GM21786 (cell line): ENCODE results near the gene G6PD.
A peak's percentile ranks its signal among the peaks of the same experiment; 100 is the strongest.
"Not testable (repeated sequence)": the region's sequence is repeated elsewhere in the genome, so short reads cannot be mapped to it uniquely, and the experiment has no call there.

Source experiments
- ATAC-seq: cut with Tn5 transposase; IDR thresholded peaks from one replicate; pipeline ENCODE4 v1.9.1; 2021; ENCODE audit not compliant: unreplicated experiment

The G6PD gene

DNA sequence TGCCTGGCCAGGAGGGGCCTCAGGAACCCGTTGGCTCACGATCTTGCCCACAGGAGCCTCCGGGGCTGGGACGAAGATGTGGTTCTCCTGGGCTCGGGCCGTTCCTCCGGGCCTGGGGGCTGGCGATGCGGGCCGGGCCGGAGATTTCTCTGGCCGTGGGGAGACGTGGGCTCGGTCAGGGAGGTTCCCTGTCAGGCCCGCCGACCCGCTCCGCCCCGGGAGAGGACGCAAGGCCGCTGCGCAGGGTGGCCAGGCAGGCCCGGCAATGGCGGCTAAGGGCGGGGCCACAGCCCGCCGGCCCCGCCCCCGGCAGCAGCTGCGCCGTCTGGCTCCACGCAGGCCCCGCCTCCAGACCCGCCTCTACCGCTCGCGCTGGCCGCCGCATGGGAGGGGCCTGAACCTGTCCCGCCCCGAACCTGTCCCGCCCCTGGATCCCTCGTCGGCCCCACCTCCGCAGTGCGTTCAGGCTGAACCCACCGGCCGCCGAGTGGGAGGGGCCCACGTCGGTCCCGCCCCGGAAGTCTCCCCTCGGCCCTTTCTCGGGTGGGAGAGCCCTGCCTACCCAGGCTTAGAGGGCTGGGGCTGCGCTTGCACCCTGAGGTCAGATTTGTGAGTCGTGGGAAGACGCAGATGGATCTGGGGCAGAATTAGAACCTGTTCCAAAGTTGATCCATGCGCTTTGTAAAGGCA, 30.5 kb downstream of the G6PD start, which contains the start of gene FAM3A:
FAM3A (minus strand) TSS at position 267 of the 690 bp plus-strand sequence. CDS start 460 bp downstream, outside the sequence.
- peak; percentile 84 for ATAC-seq

DNA sequence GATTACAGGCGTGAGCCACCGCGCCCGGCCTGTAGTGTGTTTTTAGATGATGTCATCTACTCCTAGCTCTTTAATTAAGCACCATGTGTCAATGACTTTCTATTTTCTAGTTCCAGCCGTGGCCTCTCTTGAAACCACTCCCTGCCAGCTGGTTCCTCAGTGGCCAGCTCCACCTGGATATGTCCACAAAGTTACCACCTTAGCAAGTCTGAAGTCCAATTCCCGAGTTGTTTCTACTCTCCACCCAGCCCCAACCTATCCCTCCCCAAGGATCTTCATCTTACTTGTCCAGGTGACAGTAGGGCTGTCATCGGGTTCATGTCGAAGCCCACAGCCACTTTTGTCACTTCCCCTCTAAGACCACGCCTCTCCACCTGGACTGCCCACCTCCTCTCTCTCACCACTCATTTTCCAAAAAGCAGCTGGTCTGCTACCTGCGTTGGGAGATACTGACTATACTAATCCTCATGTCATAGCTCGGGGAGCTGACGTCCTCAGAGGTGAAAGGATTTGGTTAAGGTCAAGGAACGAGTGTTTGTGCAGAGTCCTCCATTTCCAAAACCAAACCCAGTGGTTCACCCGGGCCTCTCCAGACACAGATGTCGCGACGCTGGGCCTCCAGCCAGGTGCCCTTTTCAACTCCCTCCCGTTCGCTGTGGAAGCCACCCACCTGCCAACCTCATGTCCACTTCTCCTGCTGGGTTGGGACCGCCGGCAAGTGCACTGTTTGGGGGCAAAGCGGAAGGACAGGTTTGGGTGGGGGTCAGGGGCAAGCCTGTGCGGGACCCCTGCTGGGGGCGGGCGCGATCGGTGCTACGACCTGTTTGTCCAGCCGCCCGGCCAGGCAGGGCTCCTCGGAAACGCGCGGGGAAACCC, 31.3 kb downstream of the G6PD start:
- no peak for ATAC-seq

DNA sequence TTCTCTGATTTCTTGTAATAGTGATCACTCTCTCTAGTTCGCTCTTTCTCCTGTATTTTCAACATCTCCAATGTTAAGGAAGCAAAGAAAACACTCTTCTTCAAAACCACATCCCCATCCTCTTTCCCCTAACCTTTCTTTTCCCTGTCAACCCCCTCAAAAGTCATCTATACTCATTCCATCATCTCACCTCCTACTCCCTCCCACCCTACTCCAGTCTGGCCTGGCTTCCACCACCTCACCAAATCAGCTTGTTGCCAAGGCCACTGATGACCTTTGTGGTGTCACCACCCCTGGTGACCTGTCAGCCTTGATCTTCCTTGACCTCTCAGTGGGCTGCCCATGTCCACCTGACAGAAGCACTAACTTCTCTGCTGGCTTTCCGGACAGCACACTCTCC, 32.9 kb downstream of the G6PD start:
- no peak for ATAC-seq

DNA sequence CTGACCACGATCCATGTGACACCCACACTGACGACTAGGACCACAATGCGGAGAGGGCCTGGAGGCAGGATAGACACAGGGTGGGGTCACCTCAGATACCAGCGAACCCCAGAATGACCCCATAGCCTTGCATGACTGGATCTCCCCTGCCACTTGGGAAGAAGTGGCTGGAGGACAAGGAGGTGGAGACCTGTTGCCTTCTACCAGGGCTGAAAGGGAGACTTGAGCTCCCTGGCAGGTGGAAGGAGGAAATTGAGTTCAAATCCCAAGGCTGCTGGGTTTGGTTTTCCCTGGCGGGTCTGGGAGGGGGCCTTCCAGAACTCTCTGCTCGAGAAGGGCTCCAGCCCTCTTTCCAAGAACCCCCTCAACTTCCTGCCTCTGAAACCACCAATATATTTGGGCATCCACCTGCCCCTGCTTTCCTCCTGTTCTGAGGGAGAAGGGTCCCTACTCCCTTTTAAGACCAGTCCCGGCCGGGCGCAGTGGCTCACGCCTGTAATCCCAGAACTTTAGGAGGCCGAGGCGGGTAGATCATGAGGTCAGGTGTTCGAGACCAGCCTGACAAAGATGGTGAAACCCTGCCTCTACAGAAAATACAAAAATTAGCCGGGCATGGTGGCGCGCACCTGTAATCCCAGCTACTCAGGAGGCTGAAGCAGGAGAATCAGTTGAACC, 33.6 kb downstream of the G6PD start:
- ATAC-seq: no peak

DNA sequence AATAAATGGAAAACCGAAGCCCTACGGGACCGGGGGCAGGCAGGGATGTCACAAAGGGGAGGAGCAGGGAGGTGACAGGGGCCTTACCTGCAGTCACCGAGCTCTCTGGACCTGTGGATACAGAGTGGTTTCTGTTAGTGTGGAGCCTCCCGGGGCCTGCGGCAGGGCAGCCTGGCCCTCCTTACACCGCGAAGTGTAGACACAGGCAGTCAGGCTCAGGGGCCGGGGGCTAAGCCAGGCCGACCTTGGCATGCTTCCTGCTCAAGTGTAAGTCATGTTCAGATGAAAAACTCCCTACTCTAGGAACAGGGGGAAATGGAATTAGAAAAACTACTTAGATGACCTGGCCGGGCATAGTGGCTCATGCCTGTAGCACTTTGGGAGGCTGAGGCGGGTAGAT, 34.9 kb downstream of the G6PD start:
- no peak for ATAC-seq

DNA sequence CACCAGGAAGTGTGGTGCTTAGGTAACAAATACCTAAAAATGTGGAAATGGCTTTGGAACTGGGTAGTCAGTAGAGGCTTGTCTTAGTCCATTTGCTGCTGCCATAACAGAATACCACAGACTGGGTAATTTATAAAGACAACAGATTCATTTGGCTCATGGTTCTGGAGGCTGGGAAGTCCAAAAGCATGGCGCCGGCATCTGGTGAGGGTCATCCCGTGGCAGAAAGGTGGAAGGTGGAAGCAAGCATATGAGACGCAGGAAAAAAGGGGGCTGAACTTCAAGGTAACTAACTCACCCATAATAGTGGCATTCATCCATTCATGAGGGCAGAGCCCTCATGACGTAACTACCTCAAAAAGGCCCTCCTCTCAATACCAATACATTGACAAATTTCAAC, 37.2 kb downstream of the G6PD start:
- ATAC-seq: no peak

DNA sequence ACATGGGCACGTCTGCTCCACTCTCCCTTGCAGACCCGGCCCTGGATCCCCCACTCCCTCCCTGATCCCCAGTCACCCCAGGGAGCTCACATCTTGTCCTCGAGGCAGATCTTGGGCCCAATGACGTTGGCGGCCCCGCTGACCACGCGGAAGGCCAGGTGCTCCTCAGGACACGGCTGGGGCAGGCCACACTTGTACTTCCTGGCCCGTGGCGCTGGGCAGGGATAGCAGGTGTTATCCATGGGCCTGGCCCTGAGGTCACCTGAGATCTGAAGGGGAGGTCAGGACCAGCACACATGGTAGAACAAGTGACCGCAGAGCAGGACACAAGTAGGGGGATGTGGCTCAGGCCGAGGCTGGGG, 38.3 kb downstream of the G6PD start:
- no peak for ATAC-seq

DNA sequence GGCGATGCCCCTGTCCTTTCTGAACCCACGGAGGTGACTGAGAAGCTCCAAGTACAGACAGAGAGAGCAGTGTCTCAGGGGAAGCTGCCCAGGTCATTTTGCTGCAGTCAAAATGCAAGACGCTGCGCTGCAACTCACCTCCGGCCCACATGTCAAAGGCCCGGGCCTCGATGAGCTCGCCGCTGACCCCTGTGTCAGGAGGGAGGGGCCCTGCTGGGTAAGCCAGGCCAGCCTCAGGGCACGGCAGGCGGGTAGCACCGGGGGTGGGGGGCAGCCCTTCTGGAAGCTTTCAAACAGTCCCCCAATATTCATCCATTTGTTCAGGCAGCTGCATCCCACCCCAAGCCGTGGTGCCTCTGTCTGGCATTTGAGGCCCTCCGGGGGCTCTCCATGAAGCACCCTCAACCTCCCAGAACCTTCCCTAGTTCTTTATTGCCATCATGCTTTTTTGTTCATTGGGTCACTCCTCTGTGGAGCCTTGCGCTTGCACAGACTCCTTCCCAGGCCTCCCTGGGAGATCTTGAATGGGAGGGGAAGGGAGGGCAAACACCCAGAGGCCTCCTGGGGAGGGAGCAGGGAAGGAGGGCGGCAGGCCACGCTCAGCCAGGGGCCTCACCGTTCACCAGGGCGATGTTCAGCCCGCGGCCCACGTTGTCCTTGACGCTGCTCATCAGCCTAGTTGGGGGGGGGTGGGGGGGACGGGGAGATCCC, 38.8 kb downstream of the G6PD start:
- no peak for ATAC-seq

DNA sequence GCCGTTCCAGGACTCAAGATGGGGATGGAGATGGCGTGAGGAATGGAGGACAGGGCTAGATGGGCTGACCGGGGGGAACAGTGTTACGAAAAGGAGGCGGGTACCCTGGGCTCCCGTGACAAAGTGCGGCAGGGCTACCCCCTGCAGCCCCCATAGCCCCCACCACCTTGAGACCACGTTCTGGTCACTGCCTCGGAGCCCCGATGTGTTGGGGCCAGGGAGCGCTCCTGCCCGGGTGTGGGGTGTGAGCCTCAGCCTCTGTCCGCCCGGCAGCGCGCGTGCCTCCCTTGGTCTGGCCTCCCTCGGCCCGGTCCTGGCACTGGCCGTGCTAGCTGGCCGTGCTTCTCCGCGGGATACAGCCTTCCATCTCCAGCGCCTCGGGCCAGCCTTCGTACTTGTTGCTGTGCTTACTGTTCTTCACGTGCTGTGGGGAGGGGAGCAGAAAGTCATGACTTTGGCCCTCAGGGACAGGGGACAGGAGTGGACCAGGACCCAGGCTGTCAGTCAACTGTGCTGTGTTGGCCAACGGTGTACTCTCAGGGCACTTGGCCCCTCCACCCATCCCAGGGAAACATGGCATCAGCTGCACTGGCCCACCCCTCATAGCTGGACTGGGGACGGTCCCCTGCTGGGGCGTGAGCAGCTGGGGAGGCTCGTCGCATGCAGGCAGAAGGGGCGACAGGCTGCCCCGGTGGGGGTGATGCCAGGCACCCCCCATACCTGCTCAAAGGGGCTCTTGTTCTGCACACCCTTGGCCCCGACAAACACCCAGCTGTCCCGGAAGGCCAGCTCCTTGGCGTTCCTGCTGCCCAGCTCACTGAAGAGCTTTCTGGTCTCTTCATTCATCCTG, 39.9 kb downstream of the G6PD start:
- ATAC-seq: no peak

DNA sequence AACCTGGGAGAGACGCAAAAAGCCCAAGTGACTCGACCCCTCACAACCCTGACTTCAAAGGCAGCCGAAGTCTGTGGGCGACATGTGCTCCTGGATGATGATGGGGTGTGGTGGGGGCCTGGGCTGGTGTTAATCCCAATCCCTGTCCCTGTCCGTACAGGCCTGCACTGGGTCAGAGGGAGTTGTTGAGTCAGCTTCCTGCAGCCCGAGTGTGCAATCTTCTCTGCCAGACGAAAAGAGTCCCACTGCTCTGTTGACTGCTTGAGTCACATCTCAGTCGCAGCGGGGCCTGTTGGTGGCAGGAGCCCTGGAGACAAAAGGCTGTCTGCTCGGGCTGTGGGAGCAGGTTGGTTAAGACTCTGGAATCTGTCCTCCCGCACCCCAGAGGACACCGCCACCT, 40.9 kb downstream of the G6PD start:
- ATAC-seq: no peak

DNA sequence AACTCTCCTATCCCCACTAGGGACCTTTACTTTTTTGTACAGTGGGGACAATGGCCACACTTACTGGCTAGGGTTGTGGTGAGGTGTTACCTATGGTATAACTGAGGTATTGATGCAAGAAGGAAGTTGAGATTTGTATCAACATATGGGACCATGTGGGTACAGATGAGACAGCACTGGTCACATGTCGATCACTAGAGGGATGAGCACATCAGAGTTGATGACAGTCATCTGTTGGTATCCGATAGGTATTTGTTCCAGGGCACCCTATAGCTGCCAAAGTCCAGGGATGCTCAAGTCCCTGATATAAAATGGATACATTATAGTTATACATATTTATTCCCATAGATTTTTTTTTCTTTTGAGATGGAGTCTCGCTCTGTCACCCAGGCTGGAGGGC, 43.7 kb downstream of the G6PD start:
- no peak for ATAC-seq

DNA sequence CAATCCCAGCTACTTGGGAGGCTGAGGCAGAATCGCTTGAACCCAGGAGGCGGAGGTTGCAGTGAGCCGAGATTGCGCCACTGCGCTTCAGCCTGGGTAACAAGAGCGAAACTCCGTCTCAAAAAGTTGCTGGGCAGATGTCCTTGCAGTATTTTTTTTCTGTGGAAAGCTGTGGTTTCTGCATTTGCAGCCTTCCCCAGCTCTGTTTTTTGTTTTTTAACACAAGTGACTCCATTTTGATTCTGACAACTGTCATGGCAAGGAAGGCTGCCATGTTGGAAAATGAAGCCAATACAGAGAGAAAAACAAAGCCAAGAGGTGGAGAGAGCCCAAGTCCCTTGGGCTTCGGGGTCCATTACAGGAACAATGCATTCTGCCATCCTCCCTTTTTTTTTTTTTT, 44.5 kb downstream of the G6PD start:
- no peak for ATAC-seq

DNA sequence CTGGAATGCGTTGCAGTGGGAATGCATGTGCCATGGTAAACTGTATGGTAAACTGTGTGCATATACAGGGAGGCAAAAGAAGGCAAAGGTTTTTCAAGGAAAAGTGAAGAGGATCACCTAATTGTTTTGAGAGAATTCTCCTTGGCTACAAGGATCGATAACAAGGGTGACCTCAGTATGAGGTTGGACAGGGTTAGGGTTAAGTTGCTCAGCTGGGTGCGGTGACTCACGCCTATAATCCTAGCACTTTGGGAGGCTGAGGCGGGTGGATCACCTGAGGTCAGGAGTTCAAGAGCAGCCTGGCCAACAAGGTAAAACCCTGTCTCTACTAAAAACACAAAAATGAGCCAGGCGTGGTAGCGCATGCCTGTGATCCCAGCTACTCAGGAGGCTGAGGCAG, 45.2 kb downstream of the G6PD start:
- not testable (repeated sequence) for ATAC-seq

DNA sequence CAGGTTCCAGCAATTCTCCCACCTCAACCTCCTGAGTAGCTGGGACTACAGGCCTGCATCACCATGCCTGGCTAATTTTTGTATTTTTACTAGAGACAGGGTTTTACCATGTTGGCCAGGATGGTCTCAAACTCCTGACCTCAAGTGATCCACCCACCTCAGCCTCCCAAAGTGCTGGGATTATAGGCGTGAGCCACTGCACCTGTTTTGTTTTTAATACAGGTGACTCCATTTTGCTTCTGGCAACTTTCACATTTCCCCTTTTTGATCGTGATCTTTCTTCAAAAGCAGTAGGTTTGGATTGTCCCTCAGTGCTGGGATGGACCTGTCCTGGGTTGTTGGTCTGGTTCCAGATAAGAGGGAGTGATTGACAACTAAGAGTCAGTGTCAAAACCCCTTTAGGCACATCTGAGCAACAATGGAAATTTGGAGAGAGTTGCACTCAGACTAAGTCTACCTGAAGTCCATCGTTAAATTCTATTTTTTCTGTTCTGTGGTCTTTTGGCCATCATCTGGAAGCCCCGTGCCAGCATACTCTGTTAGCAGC, 50.0 kb downstream of the G6PD start:
- ATAC-seq: not testable (repeated sequence)

DNA sequence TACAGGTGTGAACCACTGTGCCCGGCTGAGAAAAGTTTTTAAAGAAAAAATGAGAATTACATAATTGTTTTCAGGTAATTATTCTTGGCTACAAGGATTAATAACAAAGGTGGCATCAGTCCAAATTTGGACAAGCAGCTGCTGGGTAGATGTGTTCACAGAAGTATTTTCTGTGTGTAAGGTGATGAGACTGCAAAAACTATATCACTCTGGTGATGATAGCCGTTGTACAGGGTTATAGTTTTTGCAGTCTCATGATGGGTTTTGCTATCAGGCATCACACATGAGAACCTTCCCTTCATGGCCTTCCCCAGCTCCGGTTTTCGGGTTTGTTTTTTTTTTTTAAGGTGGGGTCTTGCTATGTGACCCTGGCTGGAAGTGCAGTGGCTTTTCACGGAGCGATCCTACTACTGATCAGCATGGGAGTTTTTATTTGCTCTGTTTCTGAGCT, 51.1 kb downstream of the G6PD start:
- ATAC-seq: no peak

DNA sequence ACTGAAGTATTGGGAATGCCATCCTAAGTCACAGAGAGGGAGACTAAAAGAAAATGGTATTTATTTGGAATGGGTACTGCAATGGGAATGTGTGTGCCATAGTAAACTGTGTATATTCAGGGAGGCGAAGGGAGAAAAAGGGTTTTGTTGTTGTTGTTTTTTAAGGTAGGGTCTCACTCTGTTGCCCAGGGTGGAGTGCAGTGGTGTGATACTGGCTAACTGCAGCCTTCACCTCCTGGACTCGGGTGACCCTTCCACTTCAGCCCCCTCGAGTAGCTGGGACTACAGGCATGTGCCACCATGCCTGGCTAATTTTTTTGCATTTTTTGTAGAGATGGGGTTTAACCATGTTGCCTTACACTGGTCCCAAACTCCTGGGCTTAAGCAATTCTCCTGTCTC, 51.9 kb downstream of the G6PD start:
- no peak for ATAC-seq

DNA sequence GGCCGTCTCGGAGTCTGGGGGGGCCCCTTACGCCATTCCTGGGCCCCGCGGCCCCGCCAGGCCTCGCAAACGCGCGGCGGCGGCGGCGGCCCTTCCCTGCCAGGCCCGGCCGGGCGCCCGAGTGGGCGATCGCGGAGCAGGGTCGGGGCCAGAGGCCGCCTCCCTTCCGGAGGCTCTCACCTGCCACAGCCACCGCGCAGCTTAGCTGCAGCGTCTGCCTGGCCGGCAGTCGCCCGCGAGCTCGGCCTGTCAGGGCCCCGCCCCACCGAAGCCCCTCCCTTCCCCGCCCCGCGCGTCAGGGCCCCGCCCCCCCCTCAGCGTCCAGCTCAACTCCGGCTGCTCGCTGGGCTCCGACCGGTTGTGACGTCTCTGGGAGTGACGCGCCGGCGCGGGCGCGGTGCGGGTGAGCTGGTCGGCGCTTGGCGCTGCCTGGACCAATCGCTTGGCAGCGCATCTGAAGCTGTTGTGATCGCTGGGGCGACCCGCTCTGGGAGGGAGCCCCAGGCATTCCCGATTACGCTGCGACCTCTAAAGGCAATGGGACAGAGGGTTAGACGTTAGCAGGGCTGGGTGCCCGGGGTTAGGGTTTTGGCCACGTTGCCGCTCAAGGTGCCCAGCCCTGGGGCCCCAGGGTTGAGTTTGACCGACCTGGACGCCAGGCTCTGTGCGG, 56.1 kb downstream of the G6PD start, which contains the start of gene SLC10A3:
SLC10A3 (minus strand) TSS at position 216 of the 670 bp plus-strand sequence. CDS start 1,689 bp downstream, outside the sequence.
- ATAC-seq: peak; percentile 80

DNA sequence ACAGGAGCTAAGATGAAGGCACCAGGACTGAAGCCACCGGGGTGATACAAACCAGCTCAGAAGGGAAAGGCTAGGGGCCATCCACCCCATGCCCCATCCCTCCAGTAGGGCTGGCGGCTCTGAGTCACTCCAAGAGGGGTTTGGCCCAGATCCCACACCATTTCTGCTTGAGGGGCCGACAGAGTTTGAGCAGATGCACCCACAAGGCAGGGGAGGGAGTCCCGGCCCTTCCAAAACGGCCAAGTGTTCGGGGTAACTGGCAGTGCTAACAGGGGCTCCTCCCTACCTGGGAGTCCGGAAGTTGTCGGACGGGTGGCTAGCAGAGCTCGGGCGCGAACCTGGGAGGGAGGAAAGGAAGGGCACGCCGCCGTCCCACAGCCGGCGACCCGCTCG, 56.6 kb downstream of the G6PD start:
- peak; percentile 13 for ATAC-seq

DNA sequence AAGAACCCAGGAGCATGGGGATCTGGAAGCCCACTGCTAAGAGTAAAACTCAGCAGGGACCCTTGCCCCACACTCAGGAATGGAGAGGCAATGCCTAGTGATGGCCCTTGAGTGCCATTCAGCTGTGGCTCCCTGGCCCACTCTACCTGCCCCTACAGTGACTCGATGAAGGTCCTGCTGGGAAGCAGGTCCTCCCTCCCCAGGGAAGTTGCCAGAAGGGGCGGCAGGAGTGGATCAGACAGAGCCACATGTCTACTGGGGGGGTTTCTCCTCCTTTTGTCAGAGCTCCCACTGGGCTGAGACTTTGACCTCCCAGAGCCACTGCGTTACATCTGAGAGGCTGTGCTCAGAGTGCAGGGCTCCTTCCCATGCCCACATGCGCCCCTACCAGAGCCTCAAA, 57.5 kb downstream of the G6PD start:
- no peak for ATAC-seq
